SJSA1 (cell line): ENCODE data around the gene BRIP1. TPM values are rescaled to one million over a fixed set of nuclear protein-coding genes. Genes with fewer than 3 reads are reported as not detected.

ENCODE experiments used
- total RNA-seq: library from RNA; depleted of rRNA; stranded (reverse); fragments of >200 nt; shearing (Covaris generic); gene quantifications from 2 replicates; pipeline ENCODE4 v1.2.3, GENCODE V29; 2014; rRNA removed

BRIP1 gene
- total RNA-seq, 1 experiment from 2014 or later, result 53.2 TPM

Other genes with a start within 250 kb of the BRIP1 start
- gene INTS2, start 64.5 kb upstream of the BRIP1 start, total RNA-seq, result 17.7 and 22.3 TPM in 2 replicates
- gene MED13, start 201.8 kb upstream of the BRIP1 start, total RNA-seq, result 26.7 and 47.9 TPM in 2 replicates